AG08396 (cell line): ENCODE results near the gene CELSR2.
"Not testable (repeated sequence)": the region's sequence is repeated elsewhere in the genome, so short reads cannot be mapped to it uniquely, and the experiment has no call there.

Source experiments
- DNase-seq: peaks from one replicate; pipeline ENCODE4 v3.0.0; 2012; ENCODE audit warnings: low spot score, mixed read lengths

The CELSR2 gene

DNA sequence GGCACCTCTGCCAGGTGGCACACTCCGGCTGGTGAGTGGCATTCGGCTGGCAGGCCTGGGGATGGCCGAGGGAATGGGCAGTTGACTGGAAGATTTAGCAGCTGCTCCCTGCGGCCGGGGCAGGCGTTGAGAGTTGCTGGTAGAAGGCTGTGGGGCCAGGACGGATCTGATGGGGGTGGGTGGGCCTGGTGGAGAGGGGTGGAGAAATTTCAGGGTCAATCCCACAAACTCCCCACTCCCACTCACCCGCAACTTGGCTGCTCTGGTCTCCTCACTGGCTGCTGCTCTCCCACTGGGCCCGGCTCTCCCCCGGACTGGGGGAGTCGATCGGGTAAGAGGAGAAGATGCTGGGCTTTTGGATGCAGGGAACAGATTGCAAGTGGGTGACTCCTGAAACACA, 31.5 kb downstream of the CELSR2 start:
- no peak for DNase-seq

DNA sequence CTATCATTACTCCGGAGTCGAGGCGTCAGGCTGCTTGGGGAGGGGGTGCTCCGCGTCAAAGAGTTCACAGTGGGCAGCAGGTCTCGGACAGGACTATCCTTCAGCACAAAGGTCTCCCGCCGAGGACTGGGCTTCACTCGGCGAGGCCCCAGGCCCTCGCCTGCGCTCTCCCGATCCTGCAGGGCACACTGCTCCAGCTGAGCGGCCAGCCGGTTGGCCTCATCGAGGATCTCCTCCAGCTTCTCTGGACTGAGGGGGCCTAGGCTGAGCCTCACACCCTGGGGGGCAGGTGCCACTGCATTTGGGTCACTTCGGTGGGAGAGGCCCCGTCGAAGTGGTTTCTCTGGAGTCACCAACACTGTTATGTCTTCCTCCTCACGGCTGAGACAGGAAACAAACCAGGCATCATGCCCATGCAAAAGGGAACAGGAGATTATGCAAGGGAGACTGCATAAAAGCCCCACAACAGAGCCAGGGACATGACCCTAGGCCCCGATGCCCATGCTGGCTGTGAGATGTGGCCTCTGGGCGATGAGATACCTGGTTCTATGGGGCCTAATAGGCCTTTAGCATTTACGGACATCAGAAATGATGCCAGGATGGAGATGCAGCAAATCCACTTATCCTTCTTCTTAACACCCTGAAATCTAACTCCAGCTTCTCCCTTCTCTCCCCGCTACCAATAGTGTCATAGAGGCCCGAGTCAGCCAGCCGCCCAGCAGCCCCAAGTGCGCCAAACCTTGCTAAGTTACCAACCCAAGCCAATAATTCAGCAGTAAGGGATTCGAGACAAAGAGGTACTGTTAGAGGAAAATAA, 32.5 kb downstream of the CELSR2 start:
- DNase-seq = peak; percentile 14

DNA sequence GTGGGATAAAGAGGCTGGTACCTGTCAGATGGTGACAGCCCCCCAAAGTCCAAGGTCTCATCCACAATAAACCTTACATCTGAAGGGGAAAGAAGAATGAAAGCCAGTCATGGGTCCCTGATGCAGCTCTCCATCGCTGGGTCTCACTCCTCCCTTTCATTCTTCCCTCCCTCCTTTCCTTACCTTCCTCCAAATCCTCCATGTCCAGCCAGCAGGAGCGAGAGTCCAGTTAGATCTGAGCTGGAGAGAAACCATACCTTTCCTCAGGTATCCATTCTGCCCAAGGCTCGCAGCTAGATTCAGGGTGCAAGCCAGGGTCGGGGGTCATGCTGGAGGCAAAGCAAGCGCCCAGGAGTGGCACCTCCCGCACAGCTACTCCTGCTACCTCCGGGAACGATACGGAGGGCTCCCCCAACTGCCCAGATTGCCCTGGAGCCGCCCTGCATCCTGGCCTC, 33.2 kb downstream of the CELSR2 start:
- peak; percentile 7 for DNase-seq

DNA sequence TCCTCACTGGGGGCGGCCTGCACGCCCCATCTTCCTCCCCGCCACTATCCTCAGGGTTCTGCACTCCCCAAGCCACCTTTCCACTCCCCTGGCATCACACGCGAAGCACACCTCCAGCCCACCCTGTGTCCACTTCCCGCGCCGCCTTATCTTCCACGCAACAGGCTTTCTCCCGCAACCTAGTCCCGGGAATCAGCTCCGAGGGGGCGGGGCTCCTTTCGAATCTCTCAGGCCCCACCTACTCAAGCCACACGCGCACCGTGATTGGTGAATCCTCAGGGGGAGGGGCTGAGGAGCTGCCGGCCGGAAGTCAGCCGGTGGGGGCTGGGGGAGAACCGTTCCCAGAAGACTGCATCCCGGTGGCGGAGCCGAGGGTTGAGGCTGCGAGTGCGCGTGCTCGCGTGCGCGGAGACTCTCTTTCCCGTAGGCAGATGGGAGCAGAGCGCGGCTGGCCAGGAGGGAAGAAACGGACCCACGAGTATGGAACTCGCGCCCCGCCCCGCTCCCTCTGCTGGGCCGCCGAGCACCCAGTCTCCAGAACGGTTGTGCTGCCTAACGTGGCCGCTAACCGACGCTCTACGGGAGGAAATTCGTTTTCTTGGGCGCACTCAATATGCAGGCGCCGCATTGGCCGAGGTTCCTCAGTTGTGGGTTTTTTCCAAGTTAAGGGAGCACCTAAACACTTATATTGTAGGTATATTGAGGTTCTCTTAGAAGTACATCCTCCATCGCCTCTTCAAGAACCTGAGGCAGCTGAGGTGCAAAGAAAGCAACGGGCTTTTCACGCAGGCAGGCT, 33.8 kb downstream of the CELSR2 start, which contains the start of gene PSRC1:
Gene PSRC1, minus strand, starts transcription at position 194 of the 796 bp plus-strand sequence.
- DNase-seq = peak; percentile 97

DNA sequence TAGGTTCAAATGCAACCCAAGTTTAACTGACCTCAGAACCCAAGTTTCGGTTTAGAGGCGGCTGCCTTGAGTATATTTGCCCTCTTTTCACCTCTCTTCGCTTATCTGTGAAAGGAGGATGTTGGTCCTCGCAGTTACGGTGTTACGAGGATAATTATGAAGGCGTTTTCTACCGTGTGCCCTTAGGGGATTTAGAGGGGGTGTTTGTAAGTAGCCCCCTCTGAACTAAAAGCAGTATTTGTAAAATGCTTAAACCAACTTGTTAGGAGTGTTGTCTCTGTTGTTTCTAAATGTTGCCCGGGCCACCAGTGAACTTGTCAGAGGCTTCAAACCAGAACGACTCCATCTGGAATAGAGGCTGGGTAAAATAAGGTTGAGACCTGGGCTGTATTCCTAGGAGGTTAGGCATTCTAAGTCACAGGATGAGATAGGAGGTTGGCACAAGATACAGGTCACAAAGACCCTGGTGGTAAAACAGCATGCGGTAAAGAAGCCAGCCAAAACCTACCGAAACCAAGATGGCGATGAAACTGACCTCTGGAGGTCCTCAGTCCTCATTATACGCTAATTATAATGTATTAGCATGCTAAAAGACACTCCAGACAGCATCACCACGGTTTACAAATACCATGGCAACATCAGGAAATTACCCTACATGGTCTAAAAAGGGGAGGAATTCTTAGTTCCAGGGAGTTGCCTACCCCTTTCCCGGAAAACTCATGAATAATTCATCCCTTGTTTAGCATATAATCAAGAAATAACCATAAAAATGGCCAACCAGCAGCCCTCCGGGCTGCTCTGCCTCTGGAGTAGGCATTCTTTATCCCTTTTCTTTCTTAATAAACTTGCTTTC, 34.6 kb downstream of the CELSR2 start:
- DNase-seq = no peak

DNA sequence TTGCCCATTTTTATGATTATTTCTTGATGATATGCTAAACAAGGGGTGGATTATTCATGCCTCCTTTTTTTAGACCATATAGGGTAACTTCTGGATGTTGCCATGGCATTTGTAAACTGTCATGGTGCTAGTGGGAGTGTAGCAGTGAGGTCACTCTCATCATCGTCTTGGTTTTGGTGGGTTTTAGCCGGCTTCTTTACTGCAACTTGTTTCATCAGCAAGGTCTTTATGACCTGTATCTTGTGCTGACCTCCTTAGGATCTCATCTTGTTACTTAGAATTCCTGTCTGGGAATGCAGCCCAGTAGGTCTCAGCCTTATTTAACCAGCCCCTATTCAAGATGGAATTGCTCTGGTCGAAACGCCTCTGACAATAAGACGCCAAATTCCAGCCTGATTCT, 37.4 kb downstream of the CELSR2 start:
- DNase-seq = not testable (repeated sequence)

DNA sequence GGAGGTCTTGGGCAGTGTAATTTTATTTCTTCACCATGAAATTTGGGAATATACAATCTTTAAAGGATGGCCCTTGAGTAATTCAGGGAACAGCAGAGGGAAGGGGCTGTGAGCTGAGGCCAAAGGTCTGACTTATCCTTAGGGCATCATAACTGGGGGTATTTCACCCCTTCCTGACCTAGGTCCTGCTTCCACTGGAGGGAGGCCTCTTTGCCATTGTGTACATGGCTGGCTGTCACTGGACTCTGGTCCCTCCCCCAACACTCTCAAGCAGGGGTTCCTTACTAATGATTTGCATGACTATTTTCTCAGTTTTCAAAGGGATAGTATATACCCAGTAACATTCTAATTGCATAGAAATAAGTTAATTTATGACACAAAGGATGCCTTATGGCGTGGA, 40.8 kb downstream of the CELSR2 start:
- DNase-seq = no peak

DNA sequence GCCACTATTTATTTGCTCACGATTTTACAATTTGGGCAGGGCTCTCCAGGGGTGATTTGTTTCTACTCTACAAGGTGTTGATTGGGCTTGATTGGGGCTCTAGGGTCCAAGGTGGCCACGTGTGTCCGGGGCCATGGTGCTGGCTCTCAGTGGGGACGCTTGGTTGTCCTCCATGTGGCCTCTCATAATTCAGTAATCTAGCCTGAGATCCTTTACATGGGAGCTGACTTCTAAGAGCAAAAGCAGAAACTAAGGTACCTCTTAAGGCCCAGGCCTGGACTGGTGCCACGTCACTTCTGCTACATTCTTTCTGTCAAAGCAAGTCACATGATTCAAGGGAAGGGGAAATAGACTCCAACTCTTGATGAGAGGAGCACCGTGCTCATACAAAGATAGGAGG, 41.7 kb downstream of the CELSR2 start:
- no peak for DNase-seq

DNA sequence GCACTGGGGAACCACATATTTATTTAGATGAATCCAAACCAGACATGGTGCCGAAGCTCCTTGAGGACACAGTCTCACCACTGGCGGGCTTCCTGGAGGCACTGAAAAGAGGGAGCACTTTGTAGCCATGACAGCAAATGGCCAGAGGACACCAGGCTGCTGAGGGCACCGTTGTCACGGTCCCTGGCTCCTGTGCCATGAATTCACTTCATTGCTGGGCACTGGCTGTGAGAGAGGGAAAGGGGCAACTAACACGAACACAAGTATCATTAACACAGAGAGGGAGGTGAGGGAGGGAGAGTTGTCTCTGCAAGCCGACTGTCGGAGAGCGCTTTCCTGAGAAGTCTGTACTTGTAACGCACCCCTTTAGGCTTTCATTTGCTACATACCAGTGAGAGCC, 43.0 kb downstream of the CELSR2 start:
- DNase-seq = no peak

DNA sequence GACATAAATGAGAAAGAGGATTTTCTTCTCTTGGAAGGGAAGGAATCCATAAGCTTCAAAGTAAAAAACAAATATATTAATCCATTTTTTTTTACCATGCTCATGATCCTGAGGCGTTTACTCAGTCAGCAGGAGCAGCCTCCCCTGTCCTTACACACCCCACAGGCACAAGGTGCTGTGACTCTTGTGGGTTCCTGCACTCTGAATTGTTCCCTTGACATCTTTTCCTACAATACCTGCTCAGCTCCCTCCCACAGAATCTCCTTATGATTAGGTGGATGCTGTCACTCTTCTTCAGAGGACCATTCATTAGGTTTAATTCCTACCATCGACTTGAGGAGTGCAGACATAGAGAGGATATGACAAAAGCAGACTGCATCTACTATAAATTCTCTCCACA, 43.7 kb downstream of the CELSR2 start:
- DNase-seq = no peak

DNA sequence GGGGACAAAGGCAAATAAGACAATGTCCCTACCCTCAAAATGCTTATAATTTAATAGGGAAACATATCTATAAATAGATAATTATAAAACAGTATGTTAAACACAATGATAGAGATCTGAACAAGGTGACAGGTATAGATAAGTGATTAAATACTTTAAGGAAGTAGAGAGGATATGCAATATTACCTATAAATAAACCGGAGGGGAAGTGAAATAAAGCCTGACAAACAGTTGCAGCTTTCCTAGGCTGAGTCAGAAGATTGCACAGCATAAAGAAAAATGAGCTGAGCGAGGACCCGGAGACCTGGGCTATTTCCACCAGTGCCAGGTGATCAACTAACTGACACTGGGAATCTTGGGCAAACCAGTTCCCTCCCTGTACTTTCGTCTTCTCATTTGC, 45.1 kb downstream of the CELSR2 start:
- no peak for DNase-seq

DNA sequence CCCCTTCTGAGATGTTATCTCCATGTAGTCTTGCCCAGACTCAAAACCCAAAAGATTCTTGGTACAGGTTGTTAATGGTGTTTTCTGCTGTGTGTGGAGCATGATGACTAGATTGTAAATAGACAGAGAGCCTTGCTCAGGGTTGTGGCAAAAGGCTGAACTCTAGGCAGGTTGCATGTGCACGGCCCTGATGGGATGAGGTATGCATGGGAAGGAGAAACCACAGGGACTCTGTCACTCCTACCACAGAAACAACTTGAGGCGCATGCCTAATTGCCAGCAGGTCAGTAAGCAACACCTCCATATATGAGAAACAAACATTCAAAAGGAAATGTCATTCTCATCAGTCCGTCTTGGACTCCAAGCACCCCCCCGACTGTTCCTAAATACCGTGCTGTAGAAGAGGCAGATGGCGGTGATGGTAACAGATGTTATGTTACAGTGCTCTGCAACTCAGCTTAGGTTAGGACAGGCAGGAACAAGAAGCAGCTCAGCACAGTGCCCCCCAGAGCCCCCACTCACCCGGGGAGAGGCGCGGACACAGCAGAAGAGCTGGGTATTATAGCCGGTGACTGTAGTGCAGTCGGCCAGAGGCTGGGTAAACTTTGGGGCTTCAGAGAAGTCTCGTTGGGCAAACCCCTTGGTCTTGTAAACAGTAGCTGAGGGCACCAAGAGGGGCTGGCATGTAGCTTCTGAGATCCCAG, 46.5 kb downstream of the CELSR2 start:
- no peak for DNase-seq

DNA sequence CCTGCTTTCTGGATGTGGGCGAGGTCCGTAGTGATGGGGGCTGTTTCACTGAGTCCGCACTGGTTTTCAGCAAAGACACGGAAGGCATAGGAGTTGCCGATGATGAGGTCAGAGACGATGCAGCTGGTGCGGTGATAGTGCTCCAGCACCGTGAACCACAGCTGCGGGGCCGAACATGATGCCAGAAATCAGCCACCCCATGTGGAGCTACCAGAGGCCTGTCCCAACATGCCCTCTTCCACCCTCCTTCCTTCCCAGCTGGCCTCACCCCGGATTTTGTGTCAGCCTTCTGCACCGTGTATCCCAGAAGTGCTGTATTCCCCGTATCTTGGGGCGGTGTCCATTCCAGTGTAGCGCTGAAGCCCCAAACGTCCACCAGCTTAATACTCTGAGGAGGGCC, 47.4 kb downstream of the CELSR2 start:
- no peak for DNase-seq

DNA sequence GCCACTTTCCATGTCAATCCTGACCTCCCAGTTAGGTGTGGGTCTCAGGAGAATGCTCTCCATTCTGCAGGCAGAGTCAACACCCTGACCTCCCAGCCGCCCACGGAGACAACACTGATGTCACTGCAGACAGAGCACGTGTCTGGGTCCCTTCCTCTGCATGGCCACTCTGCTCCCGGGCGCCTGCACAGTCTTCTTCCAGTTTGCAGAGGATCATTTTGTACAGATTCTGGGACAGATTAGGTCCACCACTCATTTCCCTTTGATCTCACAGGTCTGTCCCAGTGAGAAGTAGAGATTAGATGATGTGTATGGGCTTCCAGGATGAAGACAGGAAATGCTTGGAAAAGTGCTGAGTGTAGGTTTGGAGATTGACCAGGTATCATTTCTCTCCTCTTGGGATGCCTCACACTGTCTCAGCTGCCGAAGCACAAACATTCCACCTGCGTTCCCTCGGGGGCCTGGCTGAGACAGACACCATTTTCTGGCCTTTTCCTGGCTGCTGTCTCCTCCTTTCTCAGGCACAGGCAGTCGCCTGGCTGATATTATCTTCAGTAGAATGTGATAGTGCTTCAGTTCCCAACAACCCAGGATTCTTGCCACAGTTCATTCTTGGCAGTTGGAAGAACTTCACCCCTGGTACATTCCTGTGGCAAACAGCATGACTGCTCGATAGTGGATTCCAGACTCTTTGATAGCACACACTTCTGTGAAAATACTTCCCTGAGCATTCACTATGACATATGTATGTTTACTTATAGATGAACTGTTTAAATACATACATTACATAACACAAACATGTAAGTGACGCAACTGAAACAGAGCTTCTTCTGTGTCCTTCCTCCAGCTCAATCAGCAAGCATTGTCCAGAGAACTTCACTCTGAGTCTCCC, 49.6 kb downstream of the CELSR2 start:
- DNase-seq = peak; percentile 81

DNA sequence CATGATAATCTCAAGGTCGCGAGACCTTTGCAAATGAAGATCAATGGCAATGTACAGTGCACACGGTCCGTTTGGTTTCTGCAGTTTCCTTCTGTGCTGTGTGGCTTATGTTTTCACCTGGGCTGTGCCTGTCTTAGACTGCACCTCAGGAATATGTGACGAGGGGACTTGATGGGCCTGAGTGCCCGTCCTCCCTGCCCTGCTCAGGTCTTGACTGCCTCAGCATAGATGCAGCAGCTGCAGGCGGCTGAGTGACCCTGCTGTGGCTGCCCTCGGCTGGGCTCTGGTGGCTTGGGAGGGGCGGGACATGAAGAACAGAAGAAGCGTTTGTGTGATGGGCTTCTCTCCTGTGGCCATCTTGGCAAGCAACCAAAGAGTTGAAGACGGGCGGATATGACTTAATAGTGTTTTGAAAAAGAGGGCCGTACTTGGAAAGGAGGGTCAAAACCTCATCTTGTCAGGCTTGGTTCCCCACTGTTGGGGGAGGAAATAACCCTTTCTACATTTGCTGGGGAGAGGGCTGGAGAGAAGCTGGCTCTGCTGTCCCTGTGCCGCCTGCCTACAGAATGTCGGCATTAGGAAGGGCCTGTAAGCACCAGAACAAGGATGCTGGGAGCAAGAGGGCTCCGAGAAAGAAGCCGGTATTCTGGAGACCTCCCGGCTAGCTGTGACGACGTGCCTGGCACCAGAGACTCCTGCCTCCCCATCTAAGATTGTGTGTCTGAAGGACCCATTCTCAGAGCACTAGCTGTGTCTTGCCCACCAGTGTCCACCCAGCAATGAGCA, 50.4 kb downstream of the CELSR2 start:
- peak; percentile 46 for DNase-seq

DNA sequence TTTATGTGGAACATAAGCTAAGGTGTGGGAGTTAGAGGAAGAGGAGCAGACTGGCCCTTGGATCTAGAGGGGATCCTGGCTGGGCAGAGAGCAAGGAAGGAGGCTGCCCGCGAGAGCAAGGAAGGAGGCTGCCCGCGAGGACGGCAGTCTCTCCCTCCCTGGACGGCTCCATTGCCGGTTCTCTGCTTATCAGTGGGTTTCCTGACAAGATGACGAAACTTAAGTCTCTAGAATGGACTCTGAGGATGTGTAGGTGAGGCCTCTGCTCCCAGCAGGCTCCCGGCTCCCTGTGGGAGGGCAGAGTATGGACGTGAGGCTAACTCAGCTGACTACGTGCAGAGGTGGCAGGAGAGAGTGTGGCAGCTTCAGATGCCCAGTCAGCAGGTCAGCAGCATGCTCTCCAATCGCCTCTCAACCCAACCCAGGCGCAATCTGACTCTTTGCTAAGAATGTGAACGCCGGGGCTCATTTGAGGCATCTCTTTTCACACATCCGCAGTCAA, 51.4 kb downstream of the CELSR2 start:
- no peak for DNase-seq

DNA sequence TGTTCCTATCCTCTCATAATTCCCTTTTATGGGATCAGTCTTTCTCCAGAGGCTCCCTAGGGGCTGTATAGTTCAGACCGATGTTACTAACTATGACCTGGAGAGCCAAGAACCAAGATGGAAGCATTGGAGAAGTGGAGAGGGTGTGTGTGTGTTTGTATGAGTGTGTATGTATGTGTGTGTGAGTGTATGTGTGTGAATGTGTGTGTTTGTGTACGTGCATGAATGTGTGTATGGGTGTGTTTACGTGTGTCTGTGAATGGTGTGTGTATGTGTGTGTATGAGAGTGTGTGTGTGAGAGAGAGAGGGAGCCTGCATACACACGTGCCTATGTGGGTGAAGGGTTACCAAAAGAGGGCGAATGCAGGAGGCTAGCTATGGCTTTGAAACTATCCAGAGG, 52.5 kb downstream of the CELSR2 start:
- DNase-seq = no peak

DNA sequence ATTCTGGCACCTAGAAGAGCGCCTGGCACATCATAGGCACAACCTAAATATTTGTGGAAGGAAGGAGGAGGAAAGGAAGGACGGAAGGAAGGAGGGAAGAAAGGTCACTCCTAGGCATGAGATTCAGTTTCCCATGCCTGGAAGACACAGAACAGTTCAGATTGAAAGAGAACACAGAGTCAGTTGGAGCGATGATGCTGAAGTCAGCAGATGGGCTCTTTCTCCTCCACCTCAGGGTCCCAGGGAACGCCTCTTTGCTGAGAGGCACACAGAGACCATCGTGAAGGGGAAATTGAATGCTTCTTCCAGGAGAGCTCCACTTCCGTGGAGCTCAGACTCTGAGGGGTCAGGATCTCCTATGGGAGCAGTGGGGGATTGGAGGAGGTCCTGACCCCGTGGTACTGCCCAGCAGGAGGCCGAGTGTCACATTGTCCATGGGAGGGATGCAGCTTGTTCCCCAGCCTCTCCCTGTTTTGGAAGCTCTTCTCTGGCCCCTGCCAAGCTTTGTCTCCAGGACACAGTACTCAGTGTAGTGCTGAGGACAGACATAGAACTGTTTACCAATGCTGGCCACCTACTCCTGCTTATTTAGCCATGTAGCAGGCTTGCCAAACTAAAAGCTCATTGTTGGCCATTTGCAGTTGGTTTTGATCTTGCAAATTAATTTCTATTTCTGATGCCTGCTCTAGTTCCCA, 55.0 kb downstream of the CELSR2 start:
- no peak for DNase-seq

DNA sequence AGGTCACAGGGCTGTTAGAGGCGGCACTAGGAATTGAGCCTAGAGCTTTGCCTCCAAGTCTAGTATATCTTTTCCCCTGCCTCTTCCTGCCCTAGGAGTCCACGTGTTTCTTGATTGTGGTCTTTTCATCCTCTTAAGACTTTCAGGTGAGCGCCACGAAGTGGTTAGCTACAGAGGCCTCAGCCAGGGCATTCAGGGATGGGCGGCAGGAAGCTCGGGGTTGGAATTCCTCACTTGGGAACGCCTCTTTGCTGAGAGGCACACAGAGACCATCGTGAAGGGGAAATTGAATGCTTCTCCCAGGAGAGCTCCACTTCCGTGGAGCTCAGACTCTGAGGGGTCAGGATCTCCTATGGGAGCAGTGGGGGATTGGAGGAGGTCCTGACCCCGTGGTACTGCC, 56.7 kb downstream of the CELSR2 start:
- DNase-seq = not testable (repeated sequence)
